Fibroblast of pulmonary artery (primary cell): Measurements from ENCODE around the gene OLFML3.

Experiments
- DNase-seq: peaks from one replicate; pipeline ENCODE4 v3.0.0-alpha.2; 2010; ENCODE audit warnings: low read depth
- H3K4me3 ChIP-seq: replicated peaks from 2 replicates; pipeline ENCODE4 v1.5.1; 2011; ENCODE audit warnings: low read depth, mild to moderate bottlenecking, control low read depth, low read length, moderate library complexity
- CTCF ChIP-seq: IDR thresholded peaks from 2 replicates; pipeline ENCODE4 v1.5.1; 2011; ENCODE audit warnings: mild to moderate bottlenecking, control low read depth, low read length, inconsistent platforms; ENCODE audit errors: missing control alignments

Gene OLFML3

GRCh38 chr1:113949007-113949406 lies 30.3 kb upstream of the OLFML3 start:
- TF ChIP-seq CTCF = peak; percentile 42
- no peak overlapping the region for H3K4me3 ChIP-seq
- DNase-seq = no peak

DNA sequence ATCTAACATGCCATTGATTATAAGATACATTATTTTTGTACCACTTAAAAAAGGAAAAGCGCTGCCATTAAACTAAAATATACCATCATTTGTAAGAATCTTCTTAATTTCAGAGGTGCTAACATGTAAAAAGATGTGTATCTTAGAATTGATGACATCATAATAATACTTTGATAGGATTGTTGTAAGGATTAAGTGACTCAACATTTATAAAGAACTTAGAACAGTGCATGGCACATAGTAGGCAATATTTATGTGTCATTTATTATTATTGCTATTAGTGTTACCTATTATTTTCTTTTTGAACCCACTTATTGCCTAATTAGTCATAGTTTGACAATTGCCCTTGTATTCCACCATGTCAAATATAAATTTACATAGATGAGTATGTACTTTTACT lies 28.4 kb upstream of the OLFML3 start:
- TF ChIP-seq CTCF = no peak
- H3K4me3 ChIP-seq = no peak overlapping the region
- no peak for DNase-seq

- H3K4me3 ChIP-seq = no peak overlapping the region
- DNase-seq = no peak
- TF ChIP-seq CTCF = no peak
Observed at GRCh38 chr1:113951719-113952118, 27.6 kb upstream of the OLFML3 start.

- H3K4me3 ChIP-seq = no peak overlapping the region
- no peak for TF ChIP-seq CTCF
- DNase-seq = no peak
Observed at GRCh38 chr1:113957984-113958383, 21.3 kb upstream of the OLFML3 start.

GRCh38 chr1:113958691-113959090 lies 20.6 kb upstream of the OLFML3 start:
- no peak overlapping the region for H3K4me3 ChIP-seq
- DNase-seq = peak; percentile 54
- TF ChIP-seq CTCF = no peak

GRCh38 chr1:113963281-113963906 lies 15.9 kb upstream of the OLFML3 start:
- peak; percentile 46 for DNase-seq
- no peak overlapping the region for H3K4me3 ChIP-seq
- peak; percentile 23 for TF ChIP-seq CTCF

DNA sequence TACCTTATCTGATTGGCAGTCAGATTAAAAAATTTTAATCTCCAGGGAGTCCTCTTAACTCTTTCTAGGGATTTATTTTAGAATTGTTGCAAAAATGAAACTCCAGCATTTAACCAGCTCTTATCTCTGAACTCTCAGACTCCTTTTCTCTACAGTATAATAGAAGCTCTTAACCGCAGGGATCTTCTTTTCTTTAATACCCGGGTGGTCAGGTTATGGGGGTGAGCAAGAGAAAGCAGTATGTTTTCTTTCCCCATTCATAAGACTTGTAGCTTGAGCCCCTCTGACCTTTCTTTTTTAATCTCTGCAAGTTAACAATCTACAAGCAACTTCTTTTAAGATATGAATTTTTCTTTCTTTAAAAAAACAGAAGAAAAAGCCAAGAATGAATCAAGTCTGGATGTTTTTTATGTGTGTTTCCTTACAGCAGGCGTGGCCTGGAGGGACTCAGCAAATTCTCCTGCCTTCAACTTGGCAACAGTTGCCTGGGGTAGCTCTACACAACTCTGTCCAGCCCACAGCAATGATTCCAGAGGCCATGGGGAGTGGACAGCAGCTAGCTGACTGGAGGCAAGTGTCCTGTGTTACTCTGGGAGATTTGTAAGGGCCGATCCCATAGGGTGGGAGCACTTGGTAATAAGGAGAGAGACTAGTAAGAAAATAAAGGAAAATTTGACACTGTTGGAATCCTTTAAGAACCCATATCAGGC lies 13.4 kb upstream of the OLFML3 start:
- DNase-seq = no peak
- no peak overlapping the region for H3K4me3 ChIP-seq
- no peak for TF ChIP-seq CTCF
